Uterus (tissue), 2 donors: Measurements from ENCODE around the gene SCAP.

ENCODE experiments used
- POLR2A ChIP-seq, 2 donors: fragments of 450-650 bp; IDR thresholded peaks; one replicate each; pipeline ENCODE4 v1.6.1; 2016; ENCODE audit warnings: antibody characterized with exemption in 2 of 2, mild to moderate bottlenecking in 1 of 2, moderate library complexity in 1 of 2
- TF ChIP-seq, protein P1 (sequence below), 4 experiments: fragments of 200-600 bp in 2 of 4; fragments of 450-650 bp in 2 of 4; sonication (generic) in 2 of 4; IDR thresholded peaks; one replicate each; pipeline ENCODE4 v1.5.1; 2016 to 2019; ENCODE audit warnings: antibody characterized with exemption in 4 of 4, mild to moderate bottlenecking in 2 of 4, moderate library complexity in 1 of 4

GRCh38 chr3:47436180-47436579 lies 39.6 kb downstream of the SCAP start:
- TF ChIP-seq, protein P1, sequence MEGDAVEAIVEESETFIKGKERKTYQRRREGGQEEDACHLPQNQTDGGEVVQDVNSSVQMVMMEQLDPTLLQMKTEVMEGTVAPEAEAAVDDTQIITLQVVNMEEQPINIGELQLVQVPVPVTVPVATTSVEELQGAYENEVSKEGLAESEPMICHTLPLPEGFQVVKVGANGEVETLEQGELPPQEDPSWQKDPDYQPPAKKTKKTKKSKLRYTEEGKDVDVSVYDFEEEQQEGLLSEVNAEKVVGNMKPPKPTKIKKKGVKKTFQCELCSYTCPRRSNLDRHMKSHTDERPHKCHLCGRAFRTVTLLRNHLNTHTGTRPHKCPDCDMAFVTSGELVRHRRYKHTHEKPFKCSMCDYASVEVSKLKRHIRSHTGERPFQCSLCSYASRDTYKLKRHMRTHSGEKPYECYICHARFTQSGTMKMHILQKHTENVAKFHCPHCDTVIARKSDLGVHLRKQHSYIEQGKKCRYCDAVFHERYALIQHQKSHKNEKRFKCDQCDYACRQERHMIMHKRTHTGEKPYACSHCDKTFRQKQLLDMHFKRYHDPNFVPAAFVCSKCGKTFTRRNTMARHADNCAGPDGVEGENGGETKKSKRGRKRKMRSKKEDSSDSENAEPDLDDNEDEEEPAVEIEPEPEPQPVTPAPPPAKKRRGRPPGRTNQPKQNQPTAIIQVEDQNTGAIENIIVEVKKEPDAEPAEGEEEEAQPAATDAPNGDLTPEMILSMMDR (IDR thresholded peaks at IDR 0.05): no peak
- no peak for TF ChIP-seq POLR2A (IDR thresholded peaks at IDR 0.05)
